Subcutaneous abdominal adipose tissue (tissue), 5 donors: ENCODE measurements around the gene WDR88.
A peak's percentile ranks its signal among the peaks of the same experiment; 100 is the strongest.

Experiments used
- H3K27ac ChIP-seq: one replicate; pipeline ENCODE4 v1.7.0; 2013; ENCODE audit warnings: low read depth, mild to moderate bottlenecking, inconsistent platforms, low read length, moderate library complexity
- H3K27me3 ChIP-seq, 5 donors: one replicate each; pipeline ENCODE4 v1.7.0; 2013; ENCODE audit warnings: low read length in 5 of 5, inconsistent platforms in 1 of 5; ENCODE audit not compliant: control insufficient read depth in 5 of 5, insufficient read depth in 4 of 5
- H3K36me3 ChIP-seq, 5 donors: one replicate each; pipeline ENCODE4 v1.7.0; 2013; ENCODE audit warnings: low read length in 5 of 5; ENCODE audit not compliant: control insufficient read depth in 5 of 5, insufficient read depth in 5 of 5
- H3K4me1 ChIP-seq, 5 donors: one replicate each; pipeline ENCODE4 v1.7.0; 2013; ENCODE audit warnings: low read length in 5 of 5, mild to moderate bottlenecking in 3 of 5, moderate library complexity in 1 of 5; ENCODE audit not compliant: control insufficient read depth in 5 of 5, insufficient read depth in 5 of 5
- H3K4me3 ChIP-seq, 5 donors: one replicate each; pipeline ENCODE4 v1.7.0; 2013; ENCODE audit warnings: low read length in 5 of 5, low read depth in 1 of 5
- H3K9ac ChIP-seq, 5 donors: one replicate each; pipeline ENCODE4 v1.7.0; 2013; ENCODE audit warnings: low read length in 5 of 5, mild to moderate bottlenecking in 4 of 5, moderate library complexity in 3 of 5
- H3K9me3 ChIP-seq, 5 donors: one replicate each; pipeline ENCODE4 v1.7.0; 2013; ENCODE audit warnings: low read length in 5 of 5; ENCODE audit not compliant: control insufficient read depth in 5 of 5
- donor health status: healthy.
- donor health status: healthy.
- donor health status: healthy.
- donor health status: healthy.
- donor health status: healthy.

WDR88 gene

GRCh38 chr19:33193865-33194362, 62.0 kb downstream of the WDR88 start, which contains the start of gene LRP3:
Gene LRP3, plus strand, starts transcription at chr19:33194330. Its CDS starts 456 bp downstream, at chr19:33194786.
- Histone ChIP-seq H3K4me3 (peak within 1 kb of the TSS; percentile 60 to 68 (median 62)), H3K9ac (peak within 1 kb of the TSS in 4 of 5 donors; percentile 2 to 71 (median 36)), H3K9me3 (no peaks in the 10 kb centered on the region), H3K36me3 (peaks cover 0 to 23% (median 6%) of the 10 kb centered on the region in 5 donors), H3K4me1 (peaks cover 2 to 22% (median 16%) of the 10 kb centered on the region in 5 donors), H3K27me3 (no peaks in the 10 kb centered on the region), H3K27ac (no peak within 1 kb of the TSS)

DNA sequence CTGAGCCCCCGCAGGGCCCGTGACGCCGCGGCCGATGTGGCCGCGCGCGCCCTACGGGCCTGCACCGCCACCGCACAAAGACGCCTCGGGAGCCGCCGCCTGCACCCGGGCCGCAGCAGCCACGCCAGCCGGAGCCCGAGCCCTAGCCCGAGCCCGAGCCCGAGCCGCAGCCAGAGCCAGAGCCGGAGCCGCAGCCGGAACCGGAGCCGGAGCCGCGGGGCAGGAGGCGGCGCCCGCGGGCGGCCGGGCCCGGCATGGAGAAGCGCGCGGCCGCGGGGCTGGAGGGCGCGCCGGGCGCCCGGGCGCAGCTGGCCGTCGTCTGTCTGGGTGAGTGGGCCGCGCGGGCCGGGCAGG, 62.6 kb downstream of the WDR88 start:
- peak overlapping the region in 4 of 5 donors; percentile 60 to 68 (median 62) for H3K4me3 ChIP-seq
- H3K9me3 ChIP-seq = no peaks in the 10 kb centered on the region
- no peak overlapping the region for H3K27ac ChIP-seq
- H3K4me1 ChIP-seq = peaks cover 2 to 22% (median 16%) of the 10 kb centered on the region in 5 donors
- peak overlapping the region in 1 of 5 donors; percentile 2 for H3K9ac ChIP-seq
- H3K36me3 ChIP-seq = peaks cover 0 to 28% (median 8%) of the 10 kb centered on the region in 5 donors
- no peaks in the 10 kb centered on the region for H3K27me3 ChIP-seq

DNA sequence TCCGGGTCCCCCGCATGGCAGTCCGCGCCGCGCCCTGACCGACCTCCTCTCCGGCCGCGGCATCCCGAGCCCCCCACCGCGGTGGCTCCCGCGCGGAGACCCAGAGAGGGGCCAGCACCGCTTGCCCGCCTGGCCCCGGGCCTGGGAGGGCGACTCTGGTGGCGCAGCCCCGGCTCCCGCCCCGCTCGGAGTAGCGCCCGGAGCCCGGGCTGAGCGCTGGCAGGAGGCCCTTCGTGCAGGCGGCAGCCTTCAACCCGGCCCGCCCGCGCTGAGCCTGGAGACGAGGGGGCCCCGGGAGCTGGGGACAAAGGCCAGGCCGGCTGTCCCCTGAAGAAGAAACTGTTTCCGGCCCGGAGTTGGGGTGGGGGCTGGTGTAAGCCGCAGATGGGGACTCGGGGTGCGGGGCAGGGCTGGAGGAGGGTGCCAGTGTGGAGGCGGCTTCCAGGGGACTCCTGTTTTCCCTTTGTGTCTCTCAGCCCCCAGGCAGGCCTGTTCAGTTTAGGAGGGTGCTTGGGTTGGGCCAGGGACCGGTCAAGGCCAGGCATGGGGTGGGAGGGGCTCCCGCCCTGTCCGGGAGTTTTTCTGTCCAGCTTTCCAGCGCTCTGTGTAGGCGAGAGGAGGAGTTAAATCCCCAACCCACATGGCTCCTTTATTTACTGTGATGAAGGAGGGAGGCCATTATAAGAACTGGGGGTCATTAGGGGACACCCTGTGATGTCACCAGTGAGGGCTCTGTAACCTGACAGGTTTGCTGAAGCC, 63.2 kb downstream of the WDR88 start:
- peaks cover 0 to 34% (median 8%) of the 10 kb centered on the region in 5 donors for H3K36me3 ChIP-seq
- H3K9ac ChIP-seq = peak overlapping the region in 4 of 5 donors; percentile 2 to 71 (median 36)
- no peaks in the 10 kb centered on the region for H3K27me3 ChIP-seq
- H3K4me1 ChIP-seq = peaks cover 2 to 22% (median 16%) of the 10 kb centered on the region in 5 donors
- H3K4me3 ChIP-seq = peak overlapping the region; percentile 57 to 68 (median 62)
- no peaks in the 10 kb centered on the region for H3K9me3 ChIP-seq
- no peak overlapping the region for H3K27ac ChIP-seq

DNA sequence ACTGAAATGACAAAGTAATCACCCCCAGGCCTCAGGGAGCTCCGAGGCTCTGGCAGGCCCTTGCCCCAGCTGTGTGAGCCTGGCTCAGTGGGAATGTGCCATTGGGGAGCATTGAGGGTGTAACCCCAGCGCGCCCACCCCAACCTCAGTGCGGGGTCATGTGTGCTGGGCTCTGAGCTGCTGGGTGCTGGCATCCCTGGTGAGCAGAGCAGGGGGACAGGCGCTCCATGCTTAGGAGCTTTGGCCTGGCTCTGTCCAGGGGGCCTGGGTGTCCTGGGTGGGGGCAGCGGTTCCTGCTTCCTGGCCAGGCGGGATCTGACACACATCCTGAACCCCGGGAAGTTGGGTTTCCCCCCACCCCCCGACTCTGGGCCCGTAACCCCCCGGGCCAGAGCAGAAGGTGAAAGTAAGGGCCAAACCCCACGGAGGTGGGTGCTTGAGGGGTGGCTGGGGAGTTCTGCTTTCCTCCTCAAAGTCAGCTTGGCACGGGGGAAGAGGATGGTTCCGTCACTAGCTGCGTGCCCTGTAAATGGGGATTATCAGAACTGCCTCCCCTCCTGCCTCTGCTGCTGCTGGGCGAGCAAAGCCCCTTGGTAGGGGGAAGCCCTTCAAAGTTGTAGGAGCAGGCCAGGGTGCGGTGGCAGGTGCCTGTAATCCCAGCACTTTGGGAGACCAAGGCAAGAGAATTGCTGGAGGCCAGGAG, 63.9 kb downstream of the WDR88 start:
- H3K9ac ChIP-seq = peak overlapping the region in 3 of 5 donors; percentile 2 to 71 (median 37)
- no peak overlapping the region for H3K27ac ChIP-seq
- H3K36me3 ChIP-seq = peaks cover 0 to 39% (median 10%) of the 10 kb centered on the region in 5 donors
- no peaks in the 10 kb centered on the region for H3K9me3 ChIP-seq
- no peaks in the 10 kb centered on the region for H3K27me3 ChIP-seq
- H3K4me1 ChIP-seq = peaks cover 2 to 22% (median 16%) of the 10 kb centered on the region in 5 donors
- H3K4me3 ChIP-seq = peak overlapping the region; percentile 57 to 68 (median 62)

GRCh38 chr19:33196446-33197193, 64.7 kb downstream of the WDR88 start:
- no peak overlapping the region for H3K4me3 ChIP-seq
- no peak overlapping the region for H3K27ac ChIP-seq
- peaks cover 0 to 43% (median 10%) of the 10 kb centered on the region in 5 donors for H3K36me3 ChIP-seq

DNA sequence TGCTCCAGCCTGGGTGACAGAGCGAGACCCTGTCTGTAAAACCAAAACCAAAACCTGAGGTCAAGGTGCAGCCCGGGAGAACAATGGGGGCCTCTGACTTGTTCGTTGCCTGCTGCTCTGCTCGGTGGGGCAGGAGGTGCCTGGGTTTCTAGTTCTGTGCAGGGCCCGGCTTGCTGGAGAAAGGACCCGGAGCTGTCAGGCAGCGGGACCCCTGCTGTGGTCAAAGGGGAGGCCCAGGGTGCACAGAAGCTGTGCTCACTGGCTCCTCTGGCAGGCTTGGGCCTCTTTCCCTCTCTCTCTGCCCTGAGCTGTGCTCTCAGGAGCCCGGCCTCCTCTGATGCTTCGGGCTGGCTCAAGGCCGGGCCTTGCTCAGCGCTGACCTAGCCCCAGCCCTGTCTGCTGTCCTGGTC, 65.7 kb downstream of the WDR88 start:
- Histone ChIP-seq H3K4me3 (no peak overlapping the region), H3K9ac (no peak overlapping the region), H3K27ac (no peak overlapping the region), H3K36me3 (peaks cover 0 to 53% (median 11%) of the 10 kb centered on the region in 5 donors), H3K4me1 (peaks cover 2 to 22% (median 16%) of the 10 kb centered on the region in 5 donors), H3K9me3 (no peaks in the 10 kb centered on the region), H3K27me3 (no peaks in the 10 kb centered on the region)

More at GRCh38 chr19:33196446-33197193, 64.7 kb downstream of the WDR88 start:
- no peak overlapping the region for H3K9ac ChIP-seq
- H3K27me3 ChIP-seq = no peaks in the 10 kb centered on the region
- peaks cover 2 to 22% (median 16%) of the 10 kb centered on the region in 5 donors for H3K4me1 ChIP-seq
- no peaks in the 10 kb centered on the region for H3K9me3 ChIP-seq

DNA sequence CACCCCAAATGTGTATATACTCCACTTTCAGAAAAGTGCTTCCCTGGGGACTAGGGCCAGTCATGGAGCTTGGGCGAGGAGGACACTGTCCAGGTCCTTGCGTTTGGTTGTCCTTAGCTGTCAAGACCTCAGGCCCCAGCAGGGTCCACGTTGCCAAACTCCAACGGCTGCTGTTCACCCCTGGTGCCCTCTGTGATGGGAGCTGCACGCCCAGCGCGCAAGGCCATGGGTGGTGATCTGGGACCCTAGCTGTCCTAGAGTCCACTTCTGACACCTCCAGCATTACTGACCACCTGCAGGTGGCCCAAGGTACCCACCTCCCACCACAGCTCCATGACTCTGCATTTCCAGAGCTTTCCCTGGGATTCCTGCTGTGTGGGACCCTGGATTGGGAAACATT, 66.3 kb downstream of the WDR88 start:
- no peak overlapping the region for H3K4me3 ChIP-seq
- H3K27me3 ChIP-seq = no peaks in the 10 kb centered on the region

GRCh38 chr19:33199441-33200265, 67.7 kb downstream of the WDR88 start:
- H3K4me1 ChIP-seq = peaks cover 2 to 16% (median 12%) of the 10 kb centered on the region in 5 donors
- no peaks in the 10 kb centered on the region for H3K9me3 ChIP-seq
- H3K36me3 ChIP-seq = peaks cover 0 to 73% (median 29%) of the 10 kb centered on the region in 5 donors
- H3K27me3 ChIP-seq = no peaks in the 10 kb centered on the region
- H3K4me3 ChIP-seq = no peak overlapping the region
- no peak overlapping the region for H3K9ac ChIP-seq
- H3K27ac ChIP-seq = no peak overlapping the region

More for the DNA sequence above, 66.3 kb downstream of the WDR88 start:
- H3K4me1 ChIP-seq = peaks cover 2 to 22% (median 16%) of the 10 kb centered on the region in 5 donors
- no peaks in the 10 kb centered on the region for H3K9me3 ChIP-seq
- no peak overlapping the region for H3K9ac ChIP-seq
- no peak overlapping the region for H3K27ac ChIP-seq
- peaks cover 0 to 59% (median 16%) of the 10 kb centered on the region in 5 donors for H3K36me3 ChIP-seq

- Histone ChIP-seq H3K27me3 (no peaks in the 10 kb centered on the region), H3K9ac (no peak overlapping the region), H3K4me3 (no peak overlapping the region), H3K9me3 (no peaks in the 10 kb centered on the region), H3K36me3 (peaks cover 0 to 90% (median 39%) of the 10 kb centered on the region in 5 donors), H3K27ac (no peak overlapping the region), H3K4me1 (peaks cover 0 to 1% (median 0%) of the 10 kb centered on the region in 5 donors)
Observed at GRCh38 chr19:33201473-33201872, 69.6 kb downstream of the WDR88 start.
